GM12892 (cell line): ENCODE measurements around the gene TOMM20L.

Experiments
- DNase-seq: peaks from one replicate; pipeline ENCODE4 v3.0.0; 2011; ENCODE audit not compliant: insufficient read length
- FAIRE-seq: peaks from 2 replicates; lab custom pipeline; 2011; peaks lifted over from hg19 to GRCh38; lab: Jason Lieb, UNC
- POLR2A ChIP-seq: IDR thresholded peaks from 2 replicates; pipeline ENCODE4 v1.6.1; 2011; ENCODE audit warnings: low read depth, low read length, control low read depth
- POLR2AphosphoS5 ChIP-seq: IDR thresholded peaks from 2 replicates; pipeline ENCODE4 v1.6.1; 2011; ENCODE audit warnings: low read depth, low read length, control low read depth
- TAF1 ChIP-seq: IDR thresholded peaks from 2 replicates; pipeline ENCODE4 v1.6.1; 2011; ENCODE audit warnings: low read depth, mild to moderate bottlenecking, control low read depth, low read length, borderline replicate concordance

The TOMM20L gene

DNA sequence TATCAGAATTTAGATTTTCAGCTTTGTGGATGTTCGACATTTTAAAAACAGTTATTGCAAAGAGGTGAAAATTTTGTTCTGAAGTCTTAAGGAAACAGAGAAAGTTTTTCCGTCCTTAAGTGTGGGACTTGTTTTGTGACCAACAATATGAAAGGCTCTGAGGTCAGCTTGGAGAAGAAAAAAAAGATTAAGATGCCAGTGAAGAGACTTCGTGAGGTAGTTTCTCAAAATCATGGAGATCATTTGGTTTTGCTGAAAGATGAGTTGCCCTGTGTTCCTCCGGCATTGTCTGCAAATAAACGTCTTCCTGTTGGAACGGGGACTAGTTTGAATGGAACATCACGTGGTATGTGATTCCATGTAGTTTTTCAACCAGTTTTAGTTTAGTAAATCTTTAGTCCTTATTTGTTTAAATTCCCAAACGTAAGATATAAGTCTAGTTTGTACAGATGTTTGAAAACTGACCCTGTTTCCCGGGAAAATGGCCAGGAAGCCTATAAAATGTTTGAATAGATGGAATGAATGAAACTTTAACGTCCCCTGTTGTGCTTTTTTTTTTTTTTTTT is 32.5 kb downstream of the TOMM20L start:
- TF ChIP-seq POLR2A, result no peak
- TF ChIP-seq POLR2AphosphoS5, result no peak
- FAIRE-seq (peak; percentile 5), DNase-seq (no peak)

DNA sequence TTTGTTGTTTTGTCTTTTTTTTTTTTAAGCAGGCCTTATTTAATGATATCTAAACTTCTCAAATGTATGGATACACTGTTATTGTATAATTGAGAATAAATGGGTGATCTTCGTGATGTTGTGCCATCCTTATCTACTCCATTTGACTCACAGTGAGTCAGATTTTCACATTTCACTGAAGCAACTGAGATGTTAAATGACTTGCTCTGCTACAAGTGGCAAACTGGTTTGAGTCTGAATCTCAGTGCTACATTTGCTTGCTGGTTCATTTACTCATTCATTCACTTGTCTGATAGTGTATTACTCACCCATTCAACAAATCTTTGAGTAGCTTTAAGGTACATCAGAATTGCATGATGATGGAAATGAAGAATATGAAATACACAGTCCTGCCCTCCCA is 34.4 kb downstream of the TOMM20L start:
- DNase-seq (no peak), FAIRE-seq (no peak)
- no peak for TF ChIP-seq TAF1
- TF ChIP-seq POLR2AphosphoS5, result no peak
- no peak for TF ChIP-seq POLR2A

DNA sequence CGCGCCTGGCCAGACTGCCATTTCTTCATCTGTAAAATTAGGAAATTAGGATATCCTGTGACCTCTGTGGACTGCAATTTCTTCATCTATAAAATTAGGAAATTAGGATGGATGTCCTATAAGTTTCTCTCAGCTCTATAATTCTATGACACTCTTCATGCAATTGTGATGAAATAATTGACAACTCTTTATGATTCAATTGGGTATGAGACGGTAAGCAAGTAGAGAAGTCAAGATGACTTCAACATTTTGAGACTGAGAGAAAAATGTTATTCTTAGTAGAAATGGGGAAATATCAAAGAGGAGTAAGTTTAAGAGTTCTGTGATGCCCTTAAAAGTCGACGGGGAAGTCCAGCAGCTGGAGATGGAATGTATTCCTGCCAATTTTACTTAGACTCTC is 43.7 kb downstream of the TOMM20L start:
- TF ChIP-seq POLR2AphosphoS5 (no peak), TAF1 (no peak), POLR2A (no peak)
- FAIRE-seq, result no peak
- no peak for DNase-seq

DNA sequence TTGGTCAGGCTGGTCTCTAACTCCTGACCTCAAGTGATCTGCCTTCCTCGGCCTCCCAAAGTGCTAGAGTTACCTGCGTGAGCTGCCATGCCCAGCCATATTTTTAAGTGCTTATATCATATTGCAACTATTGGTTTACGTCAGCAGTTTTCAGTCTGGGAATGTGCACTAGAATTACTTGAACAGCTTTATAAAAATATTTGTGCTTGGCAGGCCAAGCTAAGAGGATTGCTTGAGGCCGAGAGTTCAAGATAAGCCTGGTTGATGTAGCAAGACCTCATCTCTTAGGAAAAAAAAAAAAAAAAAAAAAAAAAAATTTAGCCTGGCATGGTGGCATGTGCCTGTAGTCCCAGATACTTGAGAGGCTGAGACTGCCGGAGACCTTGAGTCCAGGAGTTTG is 48.9 kb downstream of the TOMM20L start:
- TF ChIP-seq POLR2A, result no peak
- no peak for TF ChIP-seq TAF1
- TF ChIP-seq POLR2AphosphoS5, result no peak
- DNase-seq (no peak), FAIRE-seq (no peak)

DNA sequence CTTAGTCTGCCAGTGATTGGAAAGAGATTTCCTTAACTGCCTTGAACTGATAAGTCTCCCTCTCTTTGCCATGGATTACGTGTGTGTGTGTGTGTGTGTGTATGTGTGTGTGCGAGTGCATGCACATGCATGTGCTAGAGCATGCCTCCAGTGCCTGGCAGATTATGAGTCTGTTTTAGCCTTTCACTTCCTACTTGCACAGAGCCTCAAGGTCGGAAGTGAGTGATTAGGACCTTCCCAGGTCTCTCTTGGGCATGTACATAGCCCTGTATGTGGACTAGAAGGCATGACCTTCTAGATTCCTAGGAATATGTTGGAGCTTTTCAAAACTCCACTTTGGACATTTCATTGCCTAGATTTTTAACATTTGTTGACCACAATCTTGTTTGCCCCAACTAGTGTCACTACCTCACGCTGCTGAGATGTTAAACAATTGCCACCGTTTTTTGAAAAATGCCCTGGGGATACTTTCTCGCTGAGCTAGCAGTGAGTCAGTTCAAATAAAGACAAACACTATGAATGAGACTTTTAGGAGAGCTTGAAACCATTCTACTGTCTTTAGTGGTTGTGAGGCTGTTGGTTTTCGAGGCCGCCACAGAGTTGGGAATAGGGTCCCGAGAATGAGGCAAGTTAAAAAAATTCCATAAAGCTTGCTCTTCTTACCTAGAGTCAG is 60.0 kb downstream of the TOMM20L start:
- DNase-seq (no peak), FAIRE-seq (peak; percentile 40)
- TF ChIP-seq POLR2A (no peak), TAF1 (no peak), POLR2AphosphoS5 (no peak)
